HepG2 (cell line): ENCODE results near the gene KRTAP13-2. TPM values are rescaled to one million over a fixed set of nuclear protein-coding genes. Genes with fewer than 3 reads are reported as not detected.

Source experiments
- ATAC-seq: fragments of 200-7000 bp; cut with Tn5 transposase; 3 replicates; pipeline ENCODE4 v1.9.1; 2020; ENCODE audit warnings: mild to moderate bottlenecking, moderate library complexity
- BruUV-seq: library from RNA; stranded (reverse); fragments of 400-500 nt; replicated peaks from 2 replicates; lab custom pipeline; 2021; lab: Mats Ljungman, UMichigan
- CTCF ChIA-PET: fragments of 300-600 bp; formaldehyde crosslinking; extraction: SDS; loops from one replicate; lab custom pipeline; 2021; ENCODE audit warnings: low total read pairs, inconsistent platforms, low intra/inter-chr PET ratio; lab: Yijun Ruan, JAX
- POLR2A ChIA-PET: fragments of 350-600 bp; sonication (Branson Sonifier 250); formaldehyde crosslinking; loops from one replicate; lab custom pipeline; 2020; ENCODE audit warnings: antibody characterized with exemption, inconsistent platforms; lab: Yijun Ruan, JAX
- DNase-seq: peaks from one replicate; pipeline ENCODE4 v3.0.0-alpha.2; 2015; ENCODE audit warnings: low spot score
- FAIRE-seq: peaks from 3 replicates; lab custom pipeline; 2011; peaks lifted over from hg19 to GRCh38; lab: Jason Lieb, UNC
- H2AFZ ChIP-seq: one replicate; pipeline ENCODE4 v1.6.1; 2011; ENCODE audit warnings: low read length, inconsistent platforms
- H3K27ac ChIP-seq: fragments of 300-600 bp; 3 replicates; pipeline ENCODE4 v1.8.0; 2011; ENCODE audit warnings: mixed run types, mild to moderate bottlenecking, mixed read lengths, low read length, inconsistent platforms; ENCODE audit not compliant: insufficient read depth; ENCODE audit errors: extremely low read length
- H3K27me3 ChIP-seq, 2 experiments: fragments of 200-600 bp in 1 of 2; 2 replicates in 1 of 2; 3 replicates in 1 of 2; pipeline versions ENCODE4 v1.6.0 to v1.8.0; 2011; ENCODE audit warnings: low read length in 2 of 2, mild to moderate bottlenecking in 2 of 2, moderate library complexity in 2 of 2, inconsistent platforms in 1 of 2; ENCODE audit not compliant: insufficient read depth in 2 of 2, control insufficient read depth in 1 of 2
- H3K36me3 ChIP-seq, 2 experiments: fragments of 200-600 bp in 1 of 2; replicated peaks in 1 of 2; 2 replicates in 1 of 2; 3 replicates in 1 of 2; pipeline versions ENCODE4 v1.5.1 to v1.8.0; 2011; ENCODE audit warnings: low read length in 2 of 2, inconsistent platforms in 1 of 2; ENCODE audit not compliant: insufficient read depth in 2 of 2, control insufficient read depth in 1 of 2
- H3K4me1 ChIP-seq: 2 replicates; pipeline ENCODE4 v1.5.1; 2012; ENCODE audit warnings: low read length, inconsistent platforms; ENCODE audit not compliant: insufficient read depth
- H3K4me2 ChIP-seq: 2 replicates; pipeline ENCODE4 v1.6.0; 2011; ENCODE audit warnings: low read depth, low read length, inconsistent platforms
- H3K4me3 ChIP-seq, 3 experiments: fragments of 200-600 bp in 1 of 3; sonication (generic), shearing (Covaris generic) in 1 of 3; replicated peaks in 1 of 3; 2 replicates each; pipeline ENCODE4 v1.5.1; 2011 to 2016; ENCODE audit warnings: low read length in 3 of 3, inconsistent platforms in 2 of 3, low read depth in 2 of 3, mild to moderate bottlenecking in 2 of 3, control low read depth in 1 of 3, mixed read lengths in 1 of 3; ENCODE audit not compliant: insufficient read depth in 1 of 3
- H3K79me2 ChIP-seq: one replicate; pipeline ENCODE4 v1.6.1; 2011; ENCODE audit warnings: low read length, inconsistent platforms; ENCODE audit not compliant: insufficient read depth
- H3K9ac ChIP-seq: 2 replicates; pipeline ENCODE4 v1.6.0; 2011; ENCODE audit warnings: mild to moderate bottlenecking, low read depth, low read length, inconsistent platforms; ENCODE audit not compliant: insufficient read depth
- H3K9me3 ChIP-seq: 2 replicates; pipeline ENCODE4 v1.5.1; 2012; ENCODE audit warnings: mild to moderate bottlenecking, low read length
- H4K20me1 ChIP-seq: 2 replicates; pipeline ENCODE4 v1.6.0; 2011; ENCODE audit warnings: inconsistent platforms, mild to moderate bottlenecking, low read length, moderate library complexity; ENCODE audit not compliant: insufficient read depth
- GABPA ChIP-seq, 2 experiments: IDR thresholded peaks; 2 replicates each; pipeline ENCODE4 v1.6.1; 2011 to 2016; ENCODE audit warnings: low read depth in 2 of 2, low read length in 1 of 2, missing biosample characterization in 1 of 2, missing genetic modification characterization in 1 of 2
- HNRNPH1 ChIP-seq: fragments of 200-400 bp; formaldehyde crosslinking; optimal IDR thresholded peaks from 2 replicates; pipeline ENCODE3; 2017; ENCODE audit warnings: mild to moderate bottlenecking, low read depth, low read length
- MED13 ChIP-seq: sonication (generic); formaldehyde crosslinking; IDR thresholded peaks from 2 replicates; pipeline ENCODE4 v1.5.0; 2020; ENCODE audit warnings: missing genetic modification reagents
- PAX8 ChIP-seq: sonication (generic); formaldehyde crosslinking; IDR thresholded peaks from 2 replicates; pipeline ENCODE4 v1.8.0; 2022; ENCODE audit warnings: mild to moderate bottlenecking, missing genetic modification reagents, borderline replicate concordance
- RFXAP ChIP-seq: sonication (generic); formaldehyde crosslinking; IDR thresholded peaks from 2 replicates; pipeline ENCODE4 v1.4.0; 2020; ENCODE audit warnings: missing genetic modification reagents, borderline replicate concordance
- SKI ChIP-seq: fragments of 450-650 bp; IDR thresholded peaks from one replicate; pipeline ENCODE4 v1.6.1; 2018; ENCODE audit warnings: mild to moderate bottlenecking; ENCODE audit not compliant: partially characterized antibody
- THAP11 ChIP-seq: IDR thresholded peaks from 2 replicates; pipeline ENCODE4 v1.6.1; 2016; ENCODE audit warnings: missing biosample characterization, missing genetic modification reagents
- ZBTB7A ChIP-seq: sonication (generic); formaldehyde crosslinking; IDR thresholded peaks from 2 replicates; pipeline ENCODE4 v1.8.0; 2022; ENCODE audit warnings: mild to moderate bottlenecking, missing genetic modification reagents
- ZNF10 ChIP-seq: sonication (generic); formaldehyde crosslinking; IDR thresholded peaks from 2 replicates; pipeline ENCODE4 v1.4.0; 2020; ENCODE audit warnings: mild to moderate bottlenecking, low read depth, missing genetic modification reagents, borderline replicate concordance
- WGBS: methylation state at CpG from one replicate; pipeline ENCODE4 v1.1.6; 2017; ENCODE audit warnings: low lambda C conversion rate; 5-methylcytosine and 5-hydroxymethylcytosine counted together
- in situ Hi-C: cut with HindIII; loops from 2 replicates; pipeline ENCODE4 v1.10.0; 2017; ENCODE audit warnings: low pct_unique_long_range_greater_than_20kb; ENCODE audit not compliant: extremely low pct_ligation_motif_present
- intact Hi-C: fragments of 100-400 bp; cut with micrococcal nuclease; formaldehyde crosslinking; loops from one replicate; pipeline ENCODE4 v1.10.0; 2022; ENCODE audit not compliant: unreplicated experiment
- polyA plus RNA-seq, 8 experiments: library from polyadenylated mRNA; depleted of rRNA in 3 of 8; stranded (reverse) in 7 of 8; unstranded in 1 of 8; fragments of >200 nt; fragmentation: Illumina TruSeq in 4 of 8; extraction: Trizol in 4 of 8; gene quantifications; 2 replicates each; pipeline versions ENCODE4 v1.2.1 to v1.2.3, GENCODE V29; 2011 to 2016; ENCODE audit warnings: low read depth in 4 of 8, missing spikeins in 1 of 8, mixed read lengths in 1 of 8; ENCODE audit not compliant: insufficient read depth in 1 of 8
- total RNA-seq, 5 experiments: library from RNA; depleted of rRNA; stranded (reverse); fragments of >200 nt; fragmentation: Illumina TruSeq; extraction: Trizol; gene quantifications; 2 replicates each; pipeline ENCODE4 v1.2.3, GENCODE V29; 2016; ENCODE audit warnings: low read depth in 1 of 5
- TF ChIP-seq, protein P1 (sequence below): sonication (generic); formaldehyde crosslinking; IDR thresholded peaks from 2 replicates; pipeline ENCODE4 v1.5.0; 2020; ENCODE audit warnings: missing genetic modification reagents
- TF ChIP-seq, protein P2 (sequence below): sonication (generic); formaldehyde crosslinking; IDR thresholded peaks from 2 replicates; pipeline ENCODE4 v1.4.0; 2020; ENCODE audit warnings: missing genetic modification reagents
- TF ChIP-seq, protein P3 (sequence below): sonication (generic); formaldehyde crosslinking; IDR thresholded peaks from 2 replicates; pipeline ENCODE4 v1.4.0; 2020; ENCODE audit warnings: missing genetic modification reagents, borderline replicate concordance

The KRTAP13-2 gene
- total and polyA plus RNA-seq, 2 of the 13 experiments (the other 11 are each of a cell fraction or from before 2014, with no cell fraction given) = not detected

DNA sequence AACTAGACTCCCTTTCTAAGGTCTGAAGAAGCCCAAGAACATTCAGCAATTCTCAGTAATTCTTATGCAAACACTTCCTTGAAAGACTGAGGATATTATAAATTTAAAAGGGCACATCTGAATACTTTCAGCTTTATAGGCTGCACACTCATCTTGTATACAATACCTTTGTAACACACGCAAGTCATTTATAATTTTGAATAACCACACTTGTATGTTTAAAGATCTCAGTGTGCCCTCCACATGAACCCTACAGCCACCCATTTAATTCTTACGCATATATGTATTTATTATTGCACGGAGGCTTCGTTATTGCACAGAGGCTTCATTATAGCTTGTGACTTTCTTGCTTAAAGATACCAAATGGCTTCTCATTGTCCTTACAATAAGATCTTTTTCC lies 33.4 kb downstream of the KRTAP13-2 start:
- Histone ChIP-seq H3K9me3 (peaks cover 64% of the 10 kb centered on the region), H3K79me2 (no peaks in the 10 kb centered on the region), H3K4me3 (no peak overlapping the region), H4K20me1 (no peaks in the 10 kb centered on the region), H3K27ac (no peak overlapping the region), H3K36me3 (no peaks in the 10 kb centered on the region), H3K4me1 (no peaks in the 10 kb centered on the region)
- no TSS peak for BruUV-seq
- intact Hi-C loops = no loop called here
- WGBS = 41% methylated on average over 4 of the region's 4 CpGs
- POLR2A ChIA-PET = no interaction called here
- FAIRE-seq = no peak
- in situ Hi-C loops = loop anchor here (25.0 kb wide), 1 partner anchor 749 kb away; no protein-coding TSS in a partner anchor
- TF ChIP-seq GABPA (IDR thresholded peaks at IDR 0.05; ENCODE audit: low read depth, low read length) (no peak), GABPA (CRISPR knock-in tag; IDR thresholded peaks at IDR 0.05; ENCODE audit: low read depth) (no peak), HNRNPH1 (no peak), ZBTB7A (CRISPR knock-in tag) (no peak), RFXAP (CRISPR knock-in tag) (no peak), MED13 (no peak), PAX8 (no peak)
- TF ChIP-seq, protein P1, sequence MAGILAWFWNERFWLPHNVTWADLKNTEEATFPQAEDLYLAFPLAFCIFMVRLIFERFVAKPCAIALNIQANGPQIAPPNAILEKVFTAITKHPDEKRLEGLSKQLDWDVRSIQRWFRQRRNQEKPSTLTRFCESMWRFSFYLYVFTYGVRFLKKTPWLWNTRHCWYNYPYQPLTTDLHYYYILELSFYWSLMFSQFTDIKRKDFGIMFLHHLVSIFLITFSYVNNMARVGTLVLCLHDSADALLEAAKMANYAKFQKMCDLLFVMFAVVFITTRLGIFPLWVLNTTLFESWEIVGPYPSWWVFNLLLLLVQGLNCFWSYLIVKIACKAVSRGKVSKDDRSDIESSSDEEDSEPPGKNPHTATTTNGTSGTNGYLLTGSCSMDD = no peak
- TF ChIP-seq, all 625 proteins: peak for 0
- H3K9ac ChIP-seq = no peak overlapping the region
- DNase-seq (no peak), ATAC-seq (no peak)
- no peak overlapping the region for H2AFZ ChIP-seq
- no peak overlapping the region for H3K4me2 ChIP-seq
- H3K27me3 ChIP-seq = no peaks in the 10 kb centered on the region
- CTCF ChIA-PET = no interaction called here

DNA sequence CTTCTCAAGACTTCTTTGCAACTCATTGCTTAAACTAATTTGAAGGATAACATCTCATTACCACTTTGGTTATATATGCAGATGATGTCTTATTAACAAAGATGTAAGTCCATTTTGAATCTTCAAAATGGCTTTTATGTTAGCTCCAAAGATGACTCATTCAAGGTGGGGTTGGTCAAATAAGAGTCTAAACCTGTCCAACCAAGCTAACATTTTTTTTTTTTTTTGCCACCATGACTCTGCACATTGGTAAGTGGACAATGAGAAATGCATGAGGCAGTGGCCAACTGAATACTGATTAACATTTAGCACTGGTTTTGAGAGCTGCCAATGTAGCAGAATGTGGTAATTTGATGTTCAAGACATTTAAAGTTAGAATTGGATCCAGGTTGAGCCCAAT lies 34.3 kb downstream of the KRTAP13-2 start:
- Histone ChIP-seq H3K4me3 (no peak overlapping the region), H2AFZ (no peak overlapping the region), H3K27me3 (no peaks in the 10 kb centered on the region), H3K36me3 (no peaks in the 10 kb centered on the region), H3K9ac (no peak overlapping the region), H3K4me1 (no peaks in the 10 kb centered on the region), H3K9me3 (peaks cover 66% of the 10 kb centered on the region), H4K20me1 (no peaks in the 10 kb centered on the region), H3K4me2 (no peak overlapping the region), H3K79me2 (no peaks in the 10 kb centered on the region), H3K27ac (no peak overlapping the region)
- BruUV-seq = no TSS peak
- ChIA-PET CTCF (no interaction called here), POLR2A (no interaction called here)
- ATAC-seq = no peak
- in situ Hi-C loops (loop anchor here (25.0 kb wide), 1 partner anchor 750 kb away; no protein-coding TSS in a partner anchor), intact Hi-C loops (no loop called here)
- no peak for FAIRE-seq
- DNase-seq = no peak
- TF ChIP-seq GABPA (IDR thresholded peaks at IDR 0.05; ENCODE audit: low read depth, low read length) (no peak), GABPA (CRISPR knock-in tag; IDR thresholded peaks at IDR 0.05; ENCODE audit: low read depth) (no peak), SKI (no peak), THAP11 (no peak), ZNF10 (CRISPR knock-in tag) (no peak)
- TF ChIP-seq, protein P2, sequence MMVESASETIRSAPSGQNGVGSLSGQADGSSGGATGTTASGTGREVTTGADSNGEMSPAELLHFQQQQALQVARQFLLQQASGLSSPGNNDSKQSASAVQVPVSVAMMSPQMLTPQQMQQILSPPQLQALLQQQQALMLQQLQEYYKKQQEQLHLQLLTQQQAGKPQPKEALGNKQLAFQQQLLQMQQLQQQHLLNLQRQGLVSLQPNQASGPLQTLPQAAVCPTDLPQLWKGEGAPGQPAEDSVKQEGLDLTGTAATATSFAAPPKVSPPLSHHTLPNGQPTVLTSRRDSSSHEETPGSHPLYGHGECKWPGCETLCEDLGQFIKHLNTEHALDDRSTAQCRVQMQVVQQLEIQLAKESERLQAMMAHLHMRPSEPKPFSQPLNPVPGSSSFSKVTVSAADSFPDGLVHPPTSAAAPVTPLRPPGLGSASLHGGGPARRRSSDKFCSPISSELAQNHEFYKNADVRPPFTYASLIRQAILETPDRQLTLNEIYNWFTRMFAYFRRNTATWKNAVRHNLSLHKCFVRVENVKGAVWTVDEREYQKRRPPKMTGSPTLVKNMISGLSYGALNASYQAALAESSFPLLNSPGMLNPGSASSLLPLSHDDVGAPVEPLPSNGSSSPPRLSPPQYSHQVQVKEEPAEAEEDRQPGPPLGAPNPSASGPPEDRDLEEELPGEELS = no peak
- TF ChIP-seq, protein P3, sequence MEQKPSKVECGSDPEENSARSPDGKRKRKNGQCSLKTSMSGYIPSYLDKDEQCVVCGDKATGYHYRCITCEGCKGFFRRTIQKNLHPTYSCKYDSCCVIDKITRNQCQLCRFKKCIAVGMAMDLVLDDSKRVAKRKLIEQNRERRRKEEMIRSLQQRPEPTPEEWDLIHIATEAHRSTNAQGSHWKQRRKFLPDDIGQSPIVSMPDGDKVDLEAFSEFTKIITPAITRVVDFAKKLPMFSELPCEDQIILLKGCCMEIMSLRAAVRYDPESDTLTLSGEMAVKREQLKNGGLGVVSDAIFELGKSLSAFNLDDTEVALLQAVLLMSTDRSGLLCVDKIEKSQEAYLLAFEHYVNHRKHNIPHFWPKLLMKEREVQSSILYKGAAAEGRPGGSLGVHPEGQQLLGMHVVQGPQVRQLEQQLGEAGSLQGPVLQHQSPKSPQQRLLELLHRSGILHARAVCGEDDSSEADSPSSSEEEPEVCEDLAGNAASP = no peak
